Measurements from ENCODE around the gene PALMD.

PALMD gene

GRCh38 chr1:99635664-99636063 is 10.2 kb upstream of the PALMD start:
- no peak for DNase-seq

- no peak for DNase-seq
Measured at GRCh38 chr1:99636647-99637175, 9.2 kb upstream of the PALMD start.

GRCh38 chr1:99638853-99639252 is 7.1 kb upstream of the PALMD start:
- no peak for DNase-seq

- DNase-seq, result no peak
Measured at GRCh38 chr1:99639408-99639807, 6.5 kb upstream of the PALMD start.

GRCh38 chr1:99639945-99640344 is 6.0 kb upstream of the PALMD start:
- no peak for DNase-seq

- DNase-seq, result no peak
Measured at GRCh38 chr1:99640672-99641071, 5.2 kb upstream of the PALMD start.

- no peak for DNase-seq
Measured at GRCh38 chr1:99641558-99641957, 4.4 kb upstream of the PALMD start.

GRCh38 chr1:99642053-99642452 is 3.9 kb upstream of the PALMD start:
- DNase-seq, result no peak

GRCh38 chr1:99643021-99643779 is 2.7 kb upstream of the PALMD start:
- DNase-seq, result no peak

GRCh38 chr1:99644279-99645004 is 1.5 kb upstream of the PALMD start:
- no peak for DNase-seq

GRCh38 chr1:99645203-99645602 is 710 bp upstream of the PALMD start:
- no peak for DNase-seq

GRCh38 chr1:99646868-99647267 is 955 bp downstream of the PALMD start:
- DNase-seq, result no peak

- no peak for DNase-seq
Measured at GRCh38 chr1:99647490-99647889, 1.6 kb downstream of the PALMD start.

GRCh38 chr1:99648107-99648506 is 2.2 kb downstream of the PALMD start:
- DNase-seq, result no peak

- no peak for DNase-seq
Measured at GRCh38 chr1:99650030-99650429, 4.1 kb downstream of the PALMD start.

- no peak for DNase-seq
Measured at GRCh38 chr1:99650773-99651437, 5.0 kb downstream of the PALMD start.

- no peak for DNase-seq
Measured at GRCh38 chr1:99652881-99653281, 7.0 kb downstream of the PALMD start.

- DNase-seq, result no peak
Measured at GRCh38 chr1:99655376-99655775, 9.5 kb downstream of the PALMD start.

- DNase-seq, result no peak
Measured at GRCh38 chr1:99656701-99657100, 10.8 kb downstream of the PALMD start.

GRCh38 chr1:99657213-99658030 is 11.5 kb downstream of the PALMD start:
- DNase-seq, result no peak

GRCh38 chr1:99658031-99658290 is 12.0 kb downstream of the PALMD start:
- no peak for DNase-seq

- no peak for DNase-seq
Measured at GRCh38 chr1:99659755-99660210, 13.9 kb downstream of the PALMD start.

- no peak for DNase-seq
Measured at GRCh38 chr1:99660496-99660895, 14.6 kb downstream of the PALMD start.

Measured in CD4-positive, alpha-beta T cell treated with Interferon alpha-2 for 1 hour (primary cell).